ENCODE results near the gene RHOBTB3. TPM values are rescaled to one million over a fixed set of nuclear protein-coding genes. Genes with fewer than 3 reads are reported as not detected.

The RHOBTB3 gene
- total and polyA plus RNA-seq, 4 donors, result 10.5 to 59.8 (median 39.8) TPM

- Histone ChIP-seq H3K4me1 (ENCODE audit: control insufficient read depth in 4 of 4, insufficient read depth in 4 of 4, low read length in 3 of 4) (no peaks in the 10 kb centered on the region), H3K27me3 (ENCODE audit: control insufficient read depth in 4 of 4, insufficient read depth in 4 of 4, low read length in 3 of 4) (no peaks in the 10 kb centered on the region), H3K36me3 (ENCODE audit: control insufficient read depth in 4 of 4, insufficient read depth in 3 of 4, low read depth in 1 of 4, low read length in 3 of 4) (no peaks in the 10 kb centered on the region), H3K27ac (ENCODE audit: low read depth in 1 of 2, low read length in 2 of 2) (no peak within 1 kb of the TSS), H3K9ac (ENCODE audit: low read depth in 1 of 2, low read length in 2 of 2) (no peak within 1 kb of the TSS), H3K9me3 (ENCODE audit: control insufficient read depth in 4 of 4, low read length in 3 of 4) (no peaks in the 10 kb centered on the region), H3K4me3 (ENCODE audit: low read depth in 1 of 3, low read length in 3 of 3) (no peak within 1 kb of the TSS)
- no peak for DNase-seq (ENCODE audit: low spot score)
- WGBS, result 89% methylated on average over 1 of the region's 1 CpG
- no peak for TF ChIP-seq GABPA (IDR thresholded peaks at IDR 0.05 in 1 of 2, conservative IDR thresholded peaks at IDR 0.05 in 1 of 2)
- TF ChIP-seq TAF1 (conservative IDR thresholded peaks at IDR 0.05), result no peak
- no peak for TF ChIP-seq JUND (IDR thresholded peaks at IDR 0.05)
- no peak for TF ChIP-seq FOXA1 (IDR thresholded peaks at IDR 0.05)
- TF ChIP-seq NR2F2 (IDR thresholded peaks at IDR 0.05), result no peak
- TF ChIP-seq, protein P1, sequence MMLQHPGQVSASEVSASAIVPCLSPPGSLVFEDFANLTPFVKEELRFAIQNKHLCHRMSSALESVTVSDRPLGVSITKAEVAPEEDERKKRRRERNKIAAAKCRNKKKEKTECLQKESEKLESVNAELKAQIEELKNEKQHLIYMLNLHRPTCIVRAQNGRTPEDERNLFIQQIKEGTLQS (IDR thresholded peaks at IDR 0.05), result no peak
- no peak for TF ChIP-seq ZBTB33 (IDR thresholded peaks at IDR 0.05)
- no peak for TF ChIP-seq YY1 (IDR thresholded peaks at IDR 0.05)
- TF ChIP-seq RXRA (IDR thresholded peaks at IDR 0.05), result no peak
- TF ChIP-seq SP1 (IDR thresholded peaks at IDR 0.05), result no peak
- TF ChIP-seq EGR1 (IDR thresholded peaks at IDR 0.05; ENCODE audit: low read depth in 2 of 2), result no peak
Measured at GRCh38 chr5:95682891-95683290, 48.2 kb upstream of the RHOBTB3 start, which contains the start of gene SPATA9. Gene SPATA9 (minus strand): TSS chr5:95682991. CDS start chr5:95682854, 137 bp downstream.

DNA sequence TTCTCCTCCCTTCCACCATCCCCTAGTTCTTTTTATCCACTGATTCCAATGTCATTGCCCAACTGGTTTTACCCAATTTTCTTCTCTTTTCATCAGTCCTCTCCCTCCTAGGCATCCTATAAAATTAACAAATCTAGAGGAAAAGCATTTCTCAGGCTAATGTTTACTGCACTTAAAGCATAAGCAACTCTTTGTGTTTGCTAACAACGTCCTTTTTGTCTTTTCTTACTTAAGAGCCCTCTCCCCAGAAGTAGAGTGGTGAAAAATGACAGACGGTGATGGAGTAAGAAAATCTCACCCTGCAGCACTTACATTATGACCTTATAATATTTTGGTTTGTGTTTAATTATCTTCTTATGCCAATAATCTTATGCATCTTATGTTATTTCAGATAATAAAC lies 46.8 kb upstream of the RHOBTB3 start:
- Histone ChIP-seq H3K27ac (ENCODE audit: low read depth in 1 of 2, low read length in 2 of 2) (no peak overlapping the region), H3K36me3 (ENCODE audit: control insufficient read depth in 4 of 4, insufficient read depth in 3 of 4, low read depth in 1 of 4, low read length in 3 of 4) (no peaks in the 10 kb centered on the region), H3K9me3 (ENCODE audit: control insufficient read depth in 4 of 4, low read length in 3 of 4) (no peaks in the 10 kb centered on the region), H3K9ac (ENCODE audit: low read depth in 1 of 2, low read length in 2 of 2) (no peak overlapping the region), H3K4me3 (ENCODE audit: low read depth in 1 of 3, low read length in 3 of 3) (no peak overlapping the region), H3K27me3 (ENCODE audit: control insufficient read depth in 4 of 4, insufficient read depth in 4 of 4, low read length in 3 of 4) (no peaks in the 10 kb centered on the region), H3K4me1 (ENCODE audit: control insufficient read depth in 4 of 4, insufficient read depth in 4 of 4, low read length in 3 of 4) (no peaks in the 10 kb centered on the region)
- TF ChIP-seq, protein P1 (IDR thresholded peaks at IDR 0.05), result no peak
- TF ChIP-seq, protein P2, sequence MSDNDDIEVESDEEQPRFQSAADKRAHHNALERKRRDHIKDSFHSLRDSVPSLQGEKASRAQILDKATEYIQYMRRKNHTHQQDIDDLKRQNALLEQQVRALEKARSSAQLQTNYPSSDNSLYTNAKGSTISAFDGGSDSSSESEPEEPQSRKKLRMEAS (IDR thresholded peaks at IDR 0.05), result no peak
- no peak for TF ChIP-seq RXRA (IDR thresholded peaks at IDR 0.05)
- TF ChIP-seq NR2F2 (IDR thresholded peaks at IDR 0.05), result no peak
- no peak for TF ChIP-seq JUND (IDR thresholded peaks at IDR 0.05)
- TF ChIP-seq TAF1 (conservative IDR thresholded peaks at IDR 0.05), result no peak
- no peak for TF ChIP-seq RAD21 (IDR thresholded peaks at IDR 0.05)
- no peak for TF ChIP-seq REST (IDR thresholded peaks at IDR 0.05)
- no peak for TF ChIP-seq ZBTB33 (IDR thresholded peaks at IDR 0.05)
- WGBS, result 92% methylated on average over 2 of the region's 2 CpGs
- no peak for DNase-seq (ENCODE audit: low spot score)
